ENCODE results near the gene POMP.
"Not testable (repeated sequence)": the region's sequence is repeated elsewhere in the genome, so short reads cannot be mapped to it uniquely, and the experiment has no call there.

The POMP gene

GRCh38 chr13:28638756-28639155, 20.2 kb upstream of the POMP start:
- no peak for DNase-seq

- no peak for DNase-seq
These were observed 17.9 kb upstream of the POMP start for GRCh38 chr13:28640861-28641599.

- no peak for DNase-seq
These were observed 17.4 kb upstream of the POMP start for GRCh38 chr13:28641600-28641926.

- no peak for DNase-seq
These were observed 8.6 kb upstream of the POMP start for GRCh38 chr13:28650284-28650683.

- DNase-seq: no peak
These were observed 7.0 kb upstream of the POMP start for GRCh38 chr13:28651810-28652401.

- no peak for DNase-seq
These were observed 5.8 kb upstream of the POMP start for GRCh38 chr13:28653111-28653510.

GRCh38 chr13:28654276-28654675, 4.7 kb upstream of the POMP start:
- DNase-seq: no peak

- DNase-seq: no peak
These were observed 3.4 kb upstream of the POMP start for GRCh38 chr13:28655561-28655960.

GRCh38 chr13:28657784-28658538, 969 bp upstream of the POMP start:
- DNase-seq: no peak

GRCh38 chr13:28658539-28658795, 463 bp upstream of the POMP start:
- DNase-seq: no peak

GRCh38 chr13:28659621-28659970, 666 bp downstream of the POMP start:
- no peak for DNase-seq

GRCh38 chr13:28666897-28667488, 8.1 kb downstream of the POMP start:
- no peak for DNase-seq

GRCh38 chr13:28671126-28671792, 12.3 kb downstream of the POMP start:
- DNase-seq: no peak

GRCh38 chr13:28678809-28679208, 19.9 kb downstream of the POMP start:
- DNase-seq: no peak

GRCh38 chr13:28679628-28680027, 20.7 kb downstream of the POMP start:
- DNase-seq: no peak

- DNase-seq: no peak
These were observed 21.6 kb downstream of the POMP start for GRCh38 chr13:28680541-28680940.

GRCh38 chr13:28683169-28683568, 24.2 kb downstream of the POMP start:
- DNase-seq: not testable (repeated sequence)

- DNase-seq: no peak
These were observed 25.3 kb downstream of the POMP start for GRCh38 chr13:28684257-28684656.

- DNase-seq: no peak
These were observed 26.2 kb downstream of the POMP start for GRCh38 chr13:28685114-28685513.

GRCh38 chr13:28685892-28686291, 27.0 kb downstream of the POMP start:
- no peak for DNase-seq

GRCh38 chr13:28693605-28694491, 34.9 kb downstream of the POMP start:
- DNase-seq: not testable (repeated sequence)

- DNase-seq: no peak
These were observed 38.5 kb downstream of the POMP start for GRCh38 chr13:28697441-28697840.

GRCh38 chr13:28699246-28699645, 40.3 kb downstream of the POMP start:
- DNase-seq: no peak
